HL-60 (cell line): Measurements from ENCODE around the gene ZNF319.

Source experiments
- DNase-seq, 2 experiments: peaks; one replicate each; pipeline ENCODE4 v3.0.0-alpha.2; 2010 to 2020; ENCODE audit warnings: low read depth in 1 of 2, low spot score in 1 of 2
- H3K27ac ChIP-seq: fragments of 250-450 bp; sonication (Bioruptor Pico); replicated peaks from 2 replicates; pipeline ENCODE4 v1.5.1; 2020; ENCODE audit warnings: mild to moderate bottlenecking, moderate library complexity
- H3K27me3 ChIP-seq: fragments of 250-450 bp; sonication (Bioruptor Pico); 2 replicates; pipeline ENCODE4 v1.5.1; 2021; ENCODE audit warnings: mild to moderate bottlenecking, moderate library complexity; ENCODE audit not compliant: insufficient read depth, poor library complexity, severe bottlenecking
- H3K4me3 ChIP-seq: replicated peaks from 2 replicates; pipeline ENCODE4 v1.5.1; 2011; ENCODE audit warnings: mild to moderate bottlenecking, control low read depth, low read length; ENCODE audit not compliant: insufficient read depth
- GABPA ChIP-seq: IDR thresholded peaks from 2 replicates; pipeline ENCODE4 v1.6.1; 2012; ENCODE audit warnings: low read depth
- POLR2AphosphoS5 ChIP-seq: IDR thresholded peaks from 2 replicates; pipeline ENCODE4 v1.6.1; 2012; ENCODE audit warnings: low read depth
- SPI1 ChIP-seq: IDR thresholded peaks from 2 replicates; pipeline ENCODE4 v1.6.1; 2012; ENCODE audit warnings: low read depth, mild to moderate bottlenecking, borderline replicate concordance
- TF ChIP-seq, protein P1 (sequence below): IDR thresholded peaks from one replicate; pipeline ENCODE4 v1.5.1; 2011; ENCODE audit warnings: low read length, control low read depth, inconsistent platforms; ENCODE audit not compliant: insufficient read depth
- TF ChIP-seq, protein P2 (sequence below): IDR thresholded peaks from 2 replicates; pipeline ENCODE4 v1.6.1; 2012; ENCODE audit warnings: low read depth; ENCODE audit not compliant: insufficient replicate concordance

The ZNF319 gene

DNA sequence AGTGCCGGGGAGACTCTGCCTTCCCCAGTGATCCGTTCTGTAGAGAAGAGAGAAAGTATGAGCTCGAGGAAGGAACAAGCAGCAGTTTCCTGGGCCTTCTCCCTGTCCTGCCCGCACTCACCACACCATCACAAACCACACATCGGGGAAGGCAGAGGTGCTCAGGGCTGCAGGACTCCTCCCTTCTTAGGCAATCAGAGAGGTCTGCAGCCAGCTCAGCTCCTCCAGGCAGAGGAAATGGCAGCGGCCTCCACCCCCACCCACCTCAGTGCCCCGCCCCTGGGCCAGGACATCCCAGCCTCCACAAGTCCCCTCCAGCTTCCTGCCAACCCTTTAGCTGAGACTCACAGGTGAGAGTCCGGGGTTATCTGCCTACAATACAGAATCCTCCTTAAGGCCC, 2.0 kb downstream of the ZNF319 start:
- peak overlapping the region; percentile 13 for H3K4me3 ChIP-seq
- H3K27ac ChIP-seq = peak overlapping the region; percentile 66
- H3K27me3 ChIP-seq = no peaks in the 10 kb centered on the region
- TF ChIP-seq, protein P1, sequence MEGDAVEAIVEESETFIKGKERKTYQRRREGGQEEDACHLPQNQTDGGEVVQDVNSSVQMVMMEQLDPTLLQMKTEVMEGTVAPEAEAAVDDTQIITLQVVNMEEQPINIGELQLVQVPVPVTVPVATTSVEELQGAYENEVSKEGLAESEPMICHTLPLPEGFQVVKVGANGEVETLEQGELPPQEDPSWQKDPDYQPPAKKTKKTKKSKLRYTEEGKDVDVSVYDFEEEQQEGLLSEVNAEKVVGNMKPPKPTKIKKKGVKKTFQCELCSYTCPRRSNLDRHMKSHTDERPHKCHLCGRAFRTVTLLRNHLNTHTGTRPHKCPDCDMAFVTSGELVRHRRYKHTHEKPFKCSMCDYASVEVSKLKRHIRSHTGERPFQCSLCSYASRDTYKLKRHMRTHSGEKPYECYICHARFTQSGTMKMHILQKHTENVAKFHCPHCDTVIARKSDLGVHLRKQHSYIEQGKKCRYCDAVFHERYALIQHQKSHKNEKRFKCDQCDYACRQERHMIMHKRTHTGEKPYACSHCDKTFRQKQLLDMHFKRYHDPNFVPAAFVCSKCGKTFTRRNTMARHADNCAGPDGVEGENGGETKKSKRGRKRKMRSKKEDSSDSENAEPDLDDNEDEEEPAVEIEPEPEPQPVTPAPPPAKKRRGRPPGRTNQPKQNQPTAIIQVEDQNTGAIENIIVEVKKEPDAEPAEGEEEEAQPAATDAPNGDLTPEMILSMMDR = no peak
- peak; percentile 41; the same call in 1 of the 2 replicates for TF ChIP-seq POLR2AphosphoS5
- no peak for TF ChIP-seq GABPA
- TF ChIP-seq, protein P2, sequence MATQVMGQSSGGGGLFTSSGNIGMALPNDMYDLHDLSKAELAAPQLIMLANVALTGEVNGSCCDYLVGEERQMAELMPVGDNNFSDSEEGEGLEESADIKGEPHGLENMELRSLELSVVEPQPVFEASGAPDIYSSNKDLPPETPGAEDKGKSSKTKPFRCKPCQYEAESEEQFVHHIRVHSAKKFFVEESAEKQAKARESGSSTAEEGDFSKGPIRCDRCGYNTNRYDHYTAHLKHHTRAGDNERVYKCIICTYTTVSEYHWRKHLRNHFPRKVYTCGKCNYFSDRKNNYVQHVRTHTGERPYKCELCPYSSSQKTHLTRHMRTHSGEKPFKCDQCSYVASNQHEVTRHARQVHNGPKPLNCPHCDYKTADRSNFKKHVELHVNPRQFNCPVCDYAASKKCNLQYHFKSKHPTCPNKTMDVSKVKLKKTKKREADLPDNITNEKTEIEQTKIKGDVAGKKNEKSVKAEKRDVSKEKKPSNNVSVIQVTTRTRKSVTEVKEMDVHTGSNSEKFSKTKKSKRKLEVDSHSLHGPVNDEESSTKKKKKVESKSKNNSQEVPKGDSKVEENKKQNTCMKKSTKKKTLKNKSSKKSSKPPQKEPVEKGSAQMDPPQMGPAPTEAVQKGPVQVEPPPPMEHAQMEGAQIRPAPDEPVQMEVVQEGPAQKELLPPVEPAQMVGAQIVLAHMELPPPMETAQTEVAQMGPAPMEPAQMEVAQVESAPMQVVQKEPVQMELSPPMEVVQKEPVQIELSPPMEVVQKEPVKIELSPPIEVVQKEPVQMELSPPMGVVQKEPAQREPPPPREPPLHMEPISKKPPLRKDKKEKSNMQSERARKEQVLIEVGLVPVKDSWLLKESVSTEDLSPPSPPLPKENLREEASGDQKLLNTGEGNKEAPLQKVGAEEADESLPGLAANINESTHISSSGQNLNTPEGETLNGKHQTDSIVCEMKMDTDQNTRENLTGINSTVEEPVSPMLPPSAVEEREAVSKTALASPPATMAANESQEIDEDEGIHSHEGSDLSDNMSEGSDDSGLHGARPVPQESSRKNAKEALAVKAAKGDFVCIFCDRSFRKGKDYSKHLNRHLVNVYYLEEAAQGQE = no peak
- TF ChIP-seq SPI1 = peak; percentile 16; the same call in 1 of the 2 replicates
- peak; percentile 76 to 95 for DNase-seq

DNA sequence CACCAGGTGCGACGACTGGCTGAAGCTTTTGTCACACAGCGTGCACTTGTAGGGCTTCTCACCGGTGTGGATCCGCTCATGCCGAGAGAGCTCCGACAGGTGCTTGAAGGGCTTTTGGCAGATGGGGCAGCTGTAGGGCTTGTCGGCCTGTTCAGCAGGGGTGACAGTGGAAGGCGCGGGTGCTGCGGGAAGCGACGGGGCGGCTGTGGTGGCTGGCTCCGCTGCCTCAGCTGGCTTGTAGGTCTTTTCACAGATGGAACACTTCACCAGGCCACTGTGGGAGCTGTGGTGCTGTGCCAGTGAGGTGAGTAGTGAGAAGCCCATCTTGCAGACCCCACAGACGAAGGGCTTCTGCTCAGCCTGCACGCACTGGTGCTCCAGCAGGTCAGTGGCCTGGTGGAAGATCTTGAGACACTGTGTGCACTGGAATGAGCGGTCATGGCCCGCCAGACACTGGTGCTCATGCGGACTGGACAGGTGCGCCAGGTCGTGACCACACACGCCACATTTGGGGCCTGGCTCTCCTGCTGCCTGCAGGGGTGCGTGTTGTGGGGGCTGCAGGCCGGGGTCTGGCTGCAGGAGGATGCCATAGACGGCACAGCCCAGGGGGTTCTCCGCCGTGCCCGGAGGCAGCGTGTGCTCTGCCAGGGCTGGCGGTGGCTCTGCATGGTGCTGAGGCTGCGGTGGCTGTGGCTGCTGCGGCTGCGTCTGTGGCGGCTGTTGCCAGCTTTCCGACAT, 2.8 kb downstream of the ZNF319 start:
- Histone ChIP-seq H3K4me3 (no peak overlapping the region), H3K27ac (peak overlapping the region; percentile 66), H3K27me3 (no peaks in the 10 kb centered on the region)
- TF ChIP-seq POLR2AphosphoS5 = no peak
- no peak for TF ChIP-seq SPI1
- TF ChIP-seq, protein P1 = no peak
- TF ChIP-seq, protein P2 = no peak
- no peak for TF ChIP-seq GABPA
- no peak for DNase-seq

DNA sequence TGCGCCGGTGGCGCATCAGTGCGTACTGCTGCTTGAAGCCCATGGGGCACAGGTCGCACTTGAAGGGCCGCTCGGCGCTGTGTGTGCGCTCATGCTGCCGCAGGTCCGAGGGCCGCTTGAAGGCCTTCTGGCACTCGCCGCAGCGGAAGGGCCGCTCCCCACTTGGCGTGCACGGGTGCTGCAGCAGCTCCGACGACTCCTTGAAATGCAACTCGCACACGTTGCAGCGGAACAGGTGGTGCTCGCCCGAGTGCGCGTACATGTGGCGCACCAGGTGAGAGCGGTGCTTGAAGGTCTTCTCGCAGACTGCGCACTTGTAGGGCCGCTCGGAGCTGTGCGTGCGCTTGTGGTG, 3.3 kb downstream of the ZNF319 start:
- Histone ChIP-seq H3K27me3 (no peaks in the 10 kb centered on the region), H3K4me3 (no peak overlapping the region), H3K27ac (no peak overlapping the region)
- no peak for DNase-seq
- no peak for TF ChIP-seq POLR2AphosphoS5
- TF ChIP-seq, protein P2 = no peak
- TF ChIP-seq GABPA = no peak
- TF ChIP-seq, protein P1 = no peak
- no peak for TF ChIP-seq SPI1
